Measurements from ENCODE around the gene AK9.
"Not testable (repeated sequence)": the region's sequence is repeated elsewhere in the genome, so short reads cannot be mapped to it uniquely, and the experiment has no call there.

The AK9 gene

DNA sequence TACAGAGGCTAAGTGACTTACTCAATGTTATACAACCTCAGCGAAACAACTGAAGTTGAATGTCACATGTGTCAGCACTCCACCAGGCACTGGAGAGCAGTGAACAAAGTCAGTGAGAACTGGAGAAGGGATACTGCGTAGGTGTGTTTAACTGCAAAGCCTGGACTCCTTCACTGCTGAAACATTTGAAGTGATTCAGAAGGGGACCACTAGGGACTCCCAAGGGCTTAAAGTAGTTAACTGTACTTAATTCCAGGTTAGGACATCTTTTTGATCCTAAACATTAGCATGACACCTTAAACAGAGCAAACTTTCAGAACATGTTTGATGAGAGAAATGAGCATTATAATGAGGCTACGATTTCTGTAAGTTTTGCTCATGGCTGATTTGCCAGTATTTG, 163.0 kb downstream of the AK9 start:
- no peak for DNase-seq (ENCODE audit: low read depth)
- TF ChIP-seq, protein P1, sequence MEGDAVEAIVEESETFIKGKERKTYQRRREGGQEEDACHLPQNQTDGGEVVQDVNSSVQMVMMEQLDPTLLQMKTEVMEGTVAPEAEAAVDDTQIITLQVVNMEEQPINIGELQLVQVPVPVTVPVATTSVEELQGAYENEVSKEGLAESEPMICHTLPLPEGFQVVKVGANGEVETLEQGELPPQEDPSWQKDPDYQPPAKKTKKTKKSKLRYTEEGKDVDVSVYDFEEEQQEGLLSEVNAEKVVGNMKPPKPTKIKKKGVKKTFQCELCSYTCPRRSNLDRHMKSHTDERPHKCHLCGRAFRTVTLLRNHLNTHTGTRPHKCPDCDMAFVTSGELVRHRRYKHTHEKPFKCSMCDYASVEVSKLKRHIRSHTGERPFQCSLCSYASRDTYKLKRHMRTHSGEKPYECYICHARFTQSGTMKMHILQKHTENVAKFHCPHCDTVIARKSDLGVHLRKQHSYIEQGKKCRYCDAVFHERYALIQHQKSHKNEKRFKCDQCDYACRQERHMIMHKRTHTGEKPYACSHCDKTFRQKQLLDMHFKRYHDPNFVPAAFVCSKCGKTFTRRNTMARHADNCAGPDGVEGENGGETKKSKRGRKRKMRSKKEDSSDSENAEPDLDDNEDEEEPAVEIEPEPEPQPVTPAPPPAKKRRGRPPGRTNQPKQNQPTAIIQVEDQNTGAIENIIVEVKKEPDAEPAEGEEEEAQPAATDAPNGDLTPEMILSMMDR (conservative IDR thresholded peaks at IDR 0.05; ENCODE audit: low read length) = peak; percentile 30; the same call in 1 of the 2 replicates
- H3K4me3 ChIP-seq (ENCODE audit: low read length) = no peak overlapping the region

DNA sequence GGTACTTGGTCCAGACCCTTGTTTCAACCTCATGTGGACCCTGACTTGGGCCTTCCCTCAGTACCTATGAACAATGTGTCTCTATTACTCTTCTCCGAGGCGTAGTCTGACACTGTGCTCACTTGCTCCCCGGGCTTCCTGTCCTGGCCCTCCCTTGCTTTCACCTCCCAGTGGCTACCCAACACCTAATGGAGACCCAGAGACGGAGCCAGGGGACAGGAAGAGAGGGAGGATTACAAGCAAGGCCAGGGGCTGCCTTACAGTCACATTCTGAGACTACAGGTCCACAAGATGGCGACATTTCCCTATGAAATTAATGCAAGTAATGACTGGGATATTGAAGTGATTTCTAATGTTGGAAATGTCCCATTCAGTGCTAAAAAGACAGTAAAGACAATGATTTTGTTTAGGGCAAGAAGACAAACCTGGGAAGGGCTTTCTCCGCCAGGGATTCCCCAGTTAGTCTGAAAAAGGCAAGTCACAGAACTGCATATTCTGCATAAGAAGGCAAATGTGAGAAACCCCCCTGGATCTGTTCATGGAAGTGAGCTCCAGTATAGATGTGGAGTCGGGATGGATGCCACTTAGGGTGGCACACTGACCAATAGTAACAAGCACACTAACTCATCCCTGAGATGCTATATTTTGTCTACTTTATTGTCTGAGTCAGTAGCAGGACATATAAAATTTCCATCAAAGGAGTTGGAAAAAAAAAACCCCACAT, 163.9 kb downstream of the AK9 start:
- H3K4me3 ChIP-seq (ENCODE audit: low read length) = no peak overlapping the region
- TF ChIP-seq, protein P1 (conservative IDR thresholded peaks at IDR 0.05; ENCODE audit: low read length) = peak; percentile 72
- peak; percentile 68 for DNase-seq (ENCODE audit: low read depth)

DNA sequence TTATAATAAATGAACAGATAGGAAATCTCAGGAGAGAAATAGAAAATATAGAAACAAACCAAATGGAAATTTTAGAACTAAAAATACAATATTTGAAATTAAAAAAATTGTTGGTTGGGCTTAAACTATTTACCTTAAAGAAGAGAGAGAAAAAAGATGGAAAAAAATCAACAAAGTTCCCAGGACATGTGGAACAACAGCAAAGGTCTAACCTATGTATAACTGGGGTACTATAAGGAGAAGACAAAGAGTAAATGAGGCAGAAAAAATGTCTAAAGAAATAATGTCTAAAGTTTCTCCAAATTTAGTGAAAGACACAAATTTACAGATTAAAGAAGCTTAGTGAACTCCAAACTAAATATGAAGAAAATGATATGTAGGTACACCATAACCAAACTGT, 166.9 kb downstream of the AK9 start:
- TF ChIP-seq, protein P1 (conservative IDR thresholded peaks at IDR 0.05; ENCODE audit: low read length) = no peak
- no peak for DNase-seq (ENCODE audit: low read depth)
- H3K4me3 ChIP-seq (ENCODE audit: low read length) = no peak overlapping the region

DNA sequence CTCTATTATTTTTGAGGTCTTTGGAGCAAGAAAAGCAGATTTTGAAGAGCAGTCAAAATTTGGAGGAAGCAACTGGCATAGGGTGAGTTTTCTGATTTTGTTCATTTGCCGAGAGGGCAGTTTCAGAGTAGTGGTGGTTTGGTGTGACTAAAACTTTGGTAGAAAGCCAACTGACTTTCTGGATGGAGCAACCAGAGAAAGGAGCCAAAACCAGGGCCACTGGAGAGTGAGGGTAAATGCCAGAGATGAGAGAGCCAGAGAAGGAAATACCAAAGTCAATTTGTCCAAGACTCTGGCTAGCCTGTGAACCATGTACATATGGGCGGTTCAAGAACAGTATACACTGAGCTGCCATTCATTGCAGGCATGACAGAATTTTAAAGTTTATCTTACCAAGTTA, 167.5 kb downstream of the AK9 start:
- TF ChIP-seq, protein P1 (conservative IDR thresholded peaks at IDR 0.05; ENCODE audit: low read length) = no peak
- DNase-seq (ENCODE audit: low read depth) = peak; percentile 89
- H3K4me3 ChIP-seq (ENCODE audit: low read length) = no peak overlapping the region

DNA sequence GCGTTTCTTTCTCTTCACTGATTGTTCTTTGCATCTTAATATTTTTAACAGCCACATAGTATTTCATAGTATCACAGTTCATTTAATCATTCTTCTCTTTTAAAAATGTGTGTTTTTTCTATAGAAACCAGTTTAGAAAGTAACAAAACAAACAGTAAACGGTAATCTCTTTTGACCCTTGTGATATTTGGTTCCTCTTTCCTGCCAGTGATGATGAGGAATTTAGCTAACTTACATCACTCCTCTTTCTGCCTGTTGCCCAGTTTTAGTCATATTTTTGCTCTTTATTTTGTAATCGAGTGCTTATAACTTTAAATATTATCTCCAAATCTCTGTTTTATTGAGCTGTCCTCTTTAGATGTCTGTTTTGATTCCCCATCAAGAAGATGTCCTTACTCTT, 169.9 kb downstream of the AK9 start:
- DNase-seq (ENCODE audit: low read depth) = no peak
- TF ChIP-seq, protein P1 (conservative IDR thresholded peaks at IDR 0.05; ENCODE audit: low read length) = no peak
- H3K4me3 ChIP-seq (ENCODE audit: low read length) = no peak overlapping the region

DNA sequence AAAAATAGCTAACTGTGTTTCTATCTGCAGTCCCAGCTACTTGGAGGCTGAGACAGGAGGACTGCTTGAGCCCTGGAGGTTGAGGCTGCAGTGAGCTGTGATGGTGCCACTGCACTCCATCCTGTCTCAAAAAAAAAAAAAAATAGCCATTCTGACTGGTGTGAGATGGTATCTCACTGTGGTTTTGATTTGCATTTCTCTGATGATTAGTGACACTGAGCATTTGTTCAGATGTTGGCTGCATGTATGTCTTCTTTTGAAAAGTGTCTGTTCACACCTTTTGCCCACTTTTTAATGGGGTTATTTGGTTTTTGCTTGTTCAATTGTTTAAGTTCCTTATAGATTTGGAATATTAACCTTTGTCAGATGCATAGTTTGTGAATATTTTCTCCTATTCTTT, 171.4 kb downstream of the AK9 start:
- H3K4me3 ChIP-seq (ENCODE audit: low read length); DNase-seq (ENCODE audit: low read depth): not testable (repeated sequence)

DNA sequence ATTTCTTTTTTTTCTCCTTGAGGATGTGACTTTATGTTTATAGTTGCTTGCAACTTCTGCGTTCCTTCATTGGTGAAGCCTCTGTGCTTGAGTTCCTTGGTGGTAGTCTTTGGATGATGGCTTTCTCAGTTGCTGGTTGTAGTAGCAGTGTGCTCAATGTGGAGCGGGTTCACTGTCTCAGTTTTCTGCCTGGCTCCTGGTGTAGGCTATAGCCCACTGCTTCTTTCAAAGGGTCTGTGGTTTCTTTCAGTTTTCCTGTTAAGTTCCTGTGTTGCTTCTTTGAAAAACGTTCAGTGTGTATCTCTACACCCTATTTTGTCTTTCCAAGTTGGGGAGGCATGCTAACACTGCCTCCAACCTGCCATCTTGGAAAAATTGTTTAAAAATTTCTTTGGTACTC, 174.1 kb downstream of the AK9 start:
- TF ChIP-seq, protein P1 (conservative IDR thresholded peaks at IDR 0.05; ENCODE audit: low read length) = no peak
- H3K4me3 ChIP-seq (ENCODE audit: low read length) = no peak overlapping the region
- no peak for DNase-seq (ENCODE audit: low read depth)
